SU-DHL-6 (cell line): ENCODE measurements around the gene PDE4D.

Experiments
- H2AFZ ChIP-seq: fragments of 200-600 bp; sonication (generic); 2 replicates; pipeline ENCODE4 v1.6.1; 2014; ENCODE audit warnings: low read depth, mild to moderate bottlenecking, moderate library complexity, mixed read lengths, antibody characterized with exemption, low read length; ENCODE audit not compliant: severe bottlenecking
- H3F3A ChIP-seq: fragments of 200-600 bp; shearing (Covaris generic); 2 replicates; pipeline ENCODE4 v1.6.0; 2016; ENCODE audit warnings: antibody characterized with exemption, mild to moderate bottlenecking; ENCODE audit not compliant: insufficient read depth
- H3K27ac ChIP-seq: fragments of 200-600 bp; sonication (generic); 2 replicates; pipeline ENCODE4 v1.5.1; 2016; ENCODE audit warnings: low read depth, mild to moderate bottlenecking, low read length, moderate library complexity, mixed read lengths
- H3K27me3 ChIP-seq: fragments of 200-600 bp; sonication (generic), shearing (Covaris generic); 2 replicates; pipeline ENCODE4 v1.6.0; 2014; ENCODE audit warnings: mild to moderate bottlenecking, low read length
- H3K36me3 ChIP-seq: fragments of 200-600 bp; sonication (generic); 2 replicates; pipeline ENCODE4 v1.6.1; 2014; ENCODE audit warnings: mild to moderate bottlenecking, low read length, mixed read lengths
- H3K4me2 ChIP-seq: fragments of 300-600, 200-600 bp; shearing (Covaris generic), sonication (generic); 2 replicates; pipeline ENCODE4 v1.6.0; 2014; ENCODE audit warnings: low read length, low read depth, mild to moderate bottlenecking; ENCODE audit not compliant: poor library complexity, severe bottlenecking
- H3K4me3 ChIP-seq: fragments of 200-600 bp; sonication (generic); 2 replicates; pipeline ENCODE4 v1.5.1; 2014; ENCODE audit warnings: antibody characterized with exemption, low read length, mild to moderate bottlenecking, mixed read lengths; ENCODE audit not compliant: insufficient read depth, poor library complexity, severe bottlenecking
- H3K79me2 ChIP-seq: fragments of 200-600 bp; sonication (generic); 2 replicates; pipeline ENCODE4 v1.6.1; 2014; ENCODE audit warnings: mild to moderate bottlenecking, low read length, moderate library complexity; ENCODE audit not compliant: insufficient read depth
- H3K9ac ChIP-seq: fragments of 200-600 bp; sonication (generic); 2 replicates; pipeline ENCODE4 v1.7.0; 2014; ENCODE audit warnings: mild to moderate bottlenecking, low read length
- H3K9me2 ChIP-seq: fragments of 200-600 bp; sonication (generic); replicated peaks from 2 replicates; pipeline ENCODE4 v1.6.1; 2014; ENCODE audit warnings: low read length; ENCODE audit not compliant: insufficient read depth
- H3K9me3 ChIP-seq: fragments of 200-600 bp; sonication (generic); 2 replicates; pipeline ENCODE4 v1.6.1; 2014; ENCODE audit warnings: low read length, mixed read lengths; ENCODE audit not compliant: insufficient read depth
- H4K20me1 ChIP-seq: fragments of 200-600 bp; sonication (generic); 2 replicates; pipeline ENCODE4 v1.6.1; 2014; ENCODE audit warnings: low read depth, mild to moderate bottlenecking, antibody characterized with exemption, low read length, moderate library complexity, mixed read lengths
- EZH2phosphoT487 ChIP-seq: fragments of 200-600 bp; sonication (generic), shearing (Covaris generic); conservative IDR thresholded peaks from 2 replicates; pipeline ENCODE4 v1.6.1; 2018; ENCODE audit warnings: mild to moderate bottlenecking, antibody characterized with exemption, low read length, moderate library complexity, mixed read lengths
- TF ChIP-seq, protein P1 (sequence below): fragments of 200-600 bp; sonication (generic); IDR thresholded peaks from one replicate; pipeline ENCODE4 v1.5.1; 2017; ENCODE audit warnings: antibody characterized with exemption, mild to moderate bottlenecking, low read length, moderate library complexity; ENCODE audit not compliant: insufficient read depth, poor library complexity, severe bottlenecking

The PDE4D gene

DNA sequence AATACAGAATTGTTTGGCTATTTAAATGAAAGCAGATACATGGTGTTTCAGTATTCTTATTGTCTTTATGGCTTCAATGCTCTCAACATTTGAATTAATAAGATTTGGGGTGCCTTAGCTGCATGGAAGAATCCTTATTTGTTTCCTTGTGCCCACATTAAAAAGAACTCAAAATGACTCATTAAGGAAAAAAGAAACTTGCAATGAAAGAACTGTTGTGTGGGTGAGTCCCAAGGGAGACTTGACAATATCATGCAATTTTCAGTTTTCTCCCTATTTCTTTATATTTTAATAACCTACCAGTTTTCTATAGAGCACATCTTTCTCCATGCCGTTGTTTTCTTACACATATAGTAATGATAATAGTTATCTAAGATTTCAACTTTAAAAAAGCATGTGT is 404.0 kb downstream of the PDE4D start:
- Histone ChIP-seq H4K20me1 (no peaks in the 10 kb centered on the region), H3K4me3 (no peak overlapping the region), H3K27me3 (no peaks in the 10 kb centered on the region), H2AFZ (no peak overlapping the region), H3F3A (no peaks in the 10 kb centered on the region), H3K9ac (no peak overlapping the region), H3K36me3 (no peaks in the 10 kb centered on the region), H3K79me2 (no peaks in the 10 kb centered on the region), H3K27ac (no peak overlapping the region), H3K9me3 (no peaks in the 10 kb centered on the region), H3K4me2 (no peak overlapping the region), H3K9me2 (no peaks in the 10 kb centered on the region)
- no peak for TF ChIP-seq EZH2phosphoT487
- TF ChIP-seq, protein P1, sequence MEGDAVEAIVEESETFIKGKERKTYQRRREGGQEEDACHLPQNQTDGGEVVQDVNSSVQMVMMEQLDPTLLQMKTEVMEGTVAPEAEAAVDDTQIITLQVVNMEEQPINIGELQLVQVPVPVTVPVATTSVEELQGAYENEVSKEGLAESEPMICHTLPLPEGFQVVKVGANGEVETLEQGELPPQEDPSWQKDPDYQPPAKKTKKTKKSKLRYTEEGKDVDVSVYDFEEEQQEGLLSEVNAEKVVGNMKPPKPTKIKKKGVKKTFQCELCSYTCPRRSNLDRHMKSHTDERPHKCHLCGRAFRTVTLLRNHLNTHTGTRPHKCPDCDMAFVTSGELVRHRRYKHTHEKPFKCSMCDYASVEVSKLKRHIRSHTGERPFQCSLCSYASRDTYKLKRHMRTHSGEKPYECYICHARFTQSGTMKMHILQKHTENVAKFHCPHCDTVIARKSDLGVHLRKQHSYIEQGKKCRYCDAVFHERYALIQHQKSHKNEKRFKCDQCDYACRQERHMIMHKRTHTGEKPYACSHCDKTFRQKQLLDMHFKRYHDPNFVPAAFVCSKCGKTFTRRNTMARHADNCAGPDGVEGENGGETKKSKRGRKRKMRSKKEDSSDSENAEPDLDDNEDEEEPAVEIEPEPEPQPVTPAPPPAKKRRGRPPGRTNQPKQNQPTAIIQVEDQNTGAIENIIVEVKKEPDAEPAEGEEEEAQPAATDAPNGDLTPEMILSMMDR: no peak

DNA sequence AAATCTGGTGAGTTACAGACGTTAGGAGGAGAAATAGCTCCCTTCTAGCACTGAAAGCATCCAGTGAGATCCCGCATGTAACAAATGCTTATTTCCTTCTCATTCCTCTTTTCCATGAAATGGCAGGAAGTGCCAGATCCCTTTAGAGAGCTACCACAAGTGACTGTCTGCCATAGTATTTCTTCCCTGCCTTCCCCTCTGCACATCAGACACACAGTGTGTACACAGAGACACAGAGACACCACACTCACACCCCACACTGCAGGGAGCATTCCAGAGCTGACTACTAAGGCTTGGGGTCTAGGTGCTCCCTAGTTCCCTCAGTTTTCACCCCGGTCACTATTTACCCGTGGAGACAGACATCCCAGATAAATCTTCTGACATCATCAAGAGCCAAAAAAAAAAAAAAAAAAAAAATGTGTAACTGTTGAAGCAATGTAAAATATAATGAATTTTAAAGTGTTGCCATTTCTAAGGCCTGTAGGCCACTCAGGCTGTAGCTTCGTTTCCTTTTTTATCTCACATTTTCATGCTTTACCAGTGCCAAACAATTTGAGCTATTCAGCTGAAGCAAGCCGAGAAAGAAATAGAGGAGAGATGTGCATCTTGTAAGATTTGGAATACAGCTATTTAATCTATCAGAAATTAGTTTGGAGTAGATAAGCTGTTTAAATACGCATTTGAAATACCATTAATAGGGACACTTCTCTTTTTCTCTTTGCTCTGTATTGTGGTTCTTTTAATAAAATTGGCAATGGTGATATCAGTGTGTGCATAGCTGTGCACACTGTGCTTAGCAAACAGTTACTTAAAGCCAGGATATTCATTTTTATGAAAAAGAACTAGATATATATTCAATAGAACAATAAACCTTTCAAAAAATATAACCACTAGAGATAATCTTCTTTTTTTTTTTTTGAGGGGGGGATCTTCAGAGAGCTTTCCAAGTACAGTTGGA is 405.5 kb downstream of the PDE4D start:
- no peak for TF ChIP-seq EZH2phosphoT487
- TF ChIP-seq, protein P1: no peak
- no peak overlapping the region for H3K4me3 ChIP-seq
- H3K9me3 ChIP-seq: no peaks in the 10 kb centered on the region
- no peak overlapping the region for H3K27ac ChIP-seq
- no peaks in the 10 kb centered on the region for H3F3A ChIP-seq
- H4K20me1 ChIP-seq: no peaks in the 10 kb centered on the region
- no peak overlapping the region for H3K9ac ChIP-seq
- H3K36me3 ChIP-seq: no peaks in the 10 kb centered on the region
- no peaks in the 10 kb centered on the region for H3K27me3 ChIP-seq
- H2AFZ ChIP-seq: no peak overlapping the region
- H3K4me2 ChIP-seq: no peak overlapping the region
- H3K79me2 ChIP-seq: no peaks in the 10 kb centered on the region
- H3K9me2 ChIP-seq: no peaks in the 10 kb centered on the region

DNA sequence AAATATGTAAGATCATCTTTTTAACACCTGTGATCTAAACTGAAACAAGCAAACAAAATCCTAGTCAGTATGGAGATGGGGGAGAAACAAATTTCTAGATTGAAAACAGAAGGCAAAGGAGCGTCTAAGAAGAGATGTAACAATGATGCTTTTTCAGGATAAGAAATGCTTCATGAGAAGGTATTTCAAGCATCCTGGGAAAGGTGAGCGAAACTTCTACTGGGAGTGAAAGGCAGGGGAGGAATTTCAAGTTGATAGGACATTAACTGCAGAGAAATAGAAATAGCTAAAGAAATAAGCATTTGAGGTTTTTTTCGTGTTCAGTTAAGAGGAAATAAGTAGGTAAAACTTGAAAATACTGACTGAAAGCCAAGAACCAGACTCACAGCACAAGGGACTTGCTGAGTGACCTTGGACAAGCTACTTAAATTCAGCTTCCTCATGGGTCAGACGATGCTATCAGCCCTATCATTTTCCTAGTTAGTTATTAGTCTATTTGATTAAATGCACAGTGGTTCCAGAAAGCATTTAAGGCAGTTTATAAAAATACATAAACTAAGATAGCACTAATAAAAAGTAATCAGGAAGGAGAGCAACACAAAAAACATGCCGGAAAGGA is 406.3 kb downstream of the PDE4D start:
- Histone ChIP-seq H3K4me3 (no peak overlapping the region), H3K79me2 (no peaks in the 10 kb centered on the region), H3K27me3 (no peaks in the 10 kb centered on the region), H3K4me2 (no peak overlapping the region), H3F3A (no peaks in the 10 kb centered on the region), H3K9me2 (no peaks in the 10 kb centered on the region), H3K27ac (no peak overlapping the region), H3K36me3 (no peaks in the 10 kb centered on the region), H4K20me1 (no peaks in the 10 kb centered on the region), H3K9ac (no peak overlapping the region), H2AFZ (no peak overlapping the region), H3K9me3 (no peaks in the 10 kb centered on the region)
- TF ChIP-seq EZH2phosphoT487: no peak
- TF ChIP-seq, protein P1: no peak
